H9 (cell line): ENCODE results near the gene LSM4. TPM values are rescaled to one million over a fixed set of nuclear protein-coding genes. Genes with fewer than 3 reads are reported as not detected.

Source experiments
- DNase-seq: peaks from one replicate; pipeline ENCODE4 v3.0.0-alpha.2; 2017
- H2AFZ ChIP-seq: one replicate; pipeline ENCODE4 v1.6.1; 2013; ENCODE audit warnings: mild to moderate bottlenecking, low read length, control low read depth, moderate library complexity
- H2AK5ac ChIP-seq: 2 replicates; pipeline ENCODE4 v1.6.1; 2013; ENCODE audit warnings: low read length, control low read depth, mixed read lengths; ENCODE audit not compliant: insufficient read length
- H2BK120ac ChIP-seq: one replicate; pipeline ENCODE4 v1.6.1; 2013; ENCODE audit warnings: low read depth, mild to moderate bottlenecking, low read length, control low read depth, inconsistent platforms; ENCODE audit not compliant: poor library complexity, severe bottlenecking
- H2BK12ac ChIP-seq: 2 replicates; pipeline ENCODE4 v1.6.1; 2013; ENCODE audit warnings: low read length, control low read depth, mixed read lengths, low read depth; ENCODE audit not compliant: insufficient read length
- H2BK15ac ChIP-seq: 2 replicates; pipeline ENCODE4 v1.6.1; 2013; ENCODE audit warnings: low read depth, low read length, control low read depth
- H2BK20ac ChIP-seq: one replicate; pipeline ENCODE4 v1.6.1; 2013; ENCODE audit warnings: low read depth, mild to moderate bottlenecking, low read length, control low read depth, inconsistent platforms; ENCODE audit not compliant: poor library complexity, severe bottlenecking
- H2BK5ac ChIP-seq: 2 replicates; pipeline ENCODE4 v1.6.1; 2013; ENCODE audit warnings: low read length, control low read depth, mixed read lengths; ENCODE audit not compliant: insufficient read length
- H3K14ac ChIP-seq: 2 replicates; pipeline ENCODE4 v1.6.1; 2013; ENCODE audit warnings: low read length, control low read depth; ENCODE audit not compliant: insufficient read depth
- H3K18ac ChIP-seq: 2 replicates; pipeline ENCODE4 v1.6.1; 2013; ENCODE audit warnings: low read depth, mild to moderate bottlenecking, mixed read lengths, low read length, control low read depth; ENCODE audit not compliant: insufficient read length
- H3K23ac ChIP-seq: 2 replicates; pipeline ENCODE4 v1.6.1; 2013; ENCODE audit warnings: low read length, control low read depth, mixed read lengths, low read depth; ENCODE audit not compliant: insufficient read length
- H3K23me2 ChIP-seq: 2 replicates; pipeline ENCODE4 v1.6.1; 2013; ENCODE audit warnings: low read depth, mild to moderate bottlenecking, mixed read lengths, low read length, control low read depth; ENCODE audit not compliant: insufficient read length, poor library complexity, severe bottlenecking
- H3K27ac ChIP-seq: 2 replicates; pipeline ENCODE4 v1.5.1; 2013; ENCODE audit warnings: low read length, control low read depth, mixed read lengths, low read depth; ENCODE audit not compliant: insufficient read length
- H3K27me3 ChIP-seq: 2 replicates; pipeline ENCODE4 v1.6.1; 2013; ENCODE audit warnings: low read length, control low read depth, inconsistent platforms; ENCODE audit not compliant: insufficient read depth
- H3K4ac ChIP-seq: 2 replicates; pipeline ENCODE4 v1.6.1; 2013; ENCODE audit warnings: low read depth, mild to moderate bottlenecking, control low read depth, inconsistent platforms, low read length, moderate library complexity
- H3K4me1 ChIP-seq: 2 replicates; pipeline ENCODE4 v1.6.1; 2013; ENCODE audit warnings: low read length, control low read depth, inconsistent platforms; ENCODE audit not compliant: insufficient read depth
- H3K4me2 ChIP-seq: 2 replicates; pipeline ENCODE4 v1.6.1; 2013; ENCODE audit warnings: low read length, control low read depth, mixed read lengths; ENCODE audit not compliant: insufficient read length, insufficient read depth
- H3K56ac ChIP-seq: 2 replicates; pipeline ENCODE4 v1.6.1; 2013; ENCODE audit warnings: low read depth, mild to moderate bottlenecking, mixed read lengths, low read length, control low read depth; ENCODE audit not compliant: insufficient read length
- H3K79me1 ChIP-seq: 2 replicates; pipeline ENCODE4 v1.6.1; 2013; ENCODE audit warnings: low read depth, mild to moderate bottlenecking, moderate library complexity, low read length, control low read depth, inconsistent platforms; ENCODE audit not compliant: insufficient read depth, poor library complexity, severe bottlenecking
- H3K79me2 ChIP-seq: 2 replicates; pipeline ENCODE4 v1.6.1; 2013; ENCODE audit warnings: low read length, control low read depth, inconsistent platforms; ENCODE audit not compliant: insufficient read depth
- H3K9ac ChIP-seq: 2 replicates; pipeline ENCODE4 v1.6.1; 2013; ENCODE audit warnings: low read length, control low read depth, mixed read lengths; ENCODE audit not compliant: insufficient read length; ENCODE audit errors: extremely low read depth
- H3K9me3 ChIP-seq: one replicate; pipeline ENCODE4 v1.6.1; 2013; ENCODE audit warnings: low read depth, low read length, inconsistent platforms; ENCODE audit not compliant: control insufficient read depth
- H3T11ph ChIP-seq: one replicate; pipeline ENCODE4 v1.6.1; 2013; ENCODE audit warnings: mild to moderate bottlenecking, low read length, control low read depth, inconsistent platforms
- H4K20me1 ChIP-seq: one replicate; pipeline ENCODE4 v1.6.1; 2013; ENCODE audit not compliant: control insufficient read depth, insufficient read length, insufficient read depth
- H4K5ac ChIP-seq: 2 replicates; pipeline ENCODE4 v1.6.1; 2013; ENCODE audit warnings: low read depth, mild to moderate bottlenecking, mixed read lengths, low read length, control low read depth; ENCODE audit not compliant: insufficient read length
- H4K8ac ChIP-seq: replicated peaks from 2 replicates; pipeline ENCODE4 v1.6.1; 2013; ENCODE audit warnings: low read length, control low read depth, mixed read lengths, low read depth; ENCODE audit not compliant: insufficient read length
- H4K91ac ChIP-seq: 2 replicates; pipeline ENCODE4 v1.6.1; 2013; ENCODE audit warnings: low read depth, mild to moderate bottlenecking, moderate library complexity, mixed read lengths, low read length, control low read depth; ENCODE audit not compliant: insufficient read length
- H3K27ac Mint-ChIP-seq, 3 experiments: 2 replicates in 2 of 3; 3 replicates in 1 of 3; pipeline ENCODE4 v1.8.0; 2020 to 2021; ENCODE audit warnings: mixed read lengths in 3 of 3, mild to moderate bottlenecking in 1 of 3, moderate library complexity in 1 of 3
- H3K27me3 Mint-ChIP-seq: 2 replicates; pipeline ENCODE4 v1.8.0; 2021; ENCODE audit warnings: low read depth, mild to moderate bottlenecking, moderate library complexity, mixed read lengths
- H3K36me3 Mint-ChIP-seq, 3 experiments: 2 replicates in 2 of 3; 3 replicates in 1 of 3; pipeline ENCODE4 v1.8.0; 2020 to 2021; ENCODE audit warnings: low read depth in 3 of 3, mixed read lengths in 3 of 3; ENCODE audit not compliant: insufficient read depth in 1 of 3
- H3K4me1 Mint-ChIP-seq, 2 experiments: 2 replicates each; pipeline ENCODE4 v1.8.0; 2020; ENCODE audit warnings: mixed read lengths in 2 of 2
- H3K4me3 Mint-ChIP-seq, 2 experiments: 2 replicates in 1 of 2; 3 replicates in 1 of 2; pipeline ENCODE4 v1.8.0; 2020 to 2021; ENCODE audit warnings: mild to moderate bottlenecking in 2 of 2, mixed read lengths in 2 of 2, moderate library complexity in 1 of 2
- H3K9me3 Mint-ChIP-seq, 2 experiments: 2 replicates in 1 of 2; 3 replicates in 1 of 2; pipeline ENCODE4 v1.8.0; 2020; ENCODE audit warnings: mild to moderate bottlenecking in 2 of 2, mixed read lengths in 2 of 2, moderate library complexity in 1 of 2
- CTCF ChIP-seq: fragments of 200-600 bp; sonication (generic); conservative IDR thresholded peaks from 3 replicates; pipeline ENCODE4 v1.8.0; 2021; ENCODE audit warnings: antibody characterized with exemption, mild to moderate bottlenecking
- WGBS: extraction: QIAGEN DNeasy Blood & Tissue Kit; methylation state at CpG from one replicate; pipeline ENCODE4 v1.1.7; 2013; ENCODE audit warnings: missing lambda C conversion rate, low lambda C conversion rate, mixed read lengths; ENCODE audit not compliant: insufficient read length; ENCODE audit errors: extremely low coverage; 5-methylcytosine and 5-hydroxymethylcytosine counted together
- total RNA-seq: library from RNA; stranded (reverse); gene quantifications from 2 replicates; pipeline ENCODE4 v1.2.1, GENCODE V29; 2021

Gene LSM4
- total RNA-seq, 1 experiment from 2014 or later: 342 TPM

GRCh38 chr19:18278521-18279265 lies 44.2 kb downstream of the LSM4 start:
- TF ChIP-seq CTCF: peak; percentile 59
- peaks cover 26 to 31% of the 10 kb centered on the region in 2 experiments for H3K4me1 Mint-ChIP-seq
- Histone ChIP-seq H3K27ac (no peak overlapping the region), H4K8ac (no peak overlapping the region), H3K4me1 (no peaks in the 10 kb centered on the region), H3K14ac (no peak overlapping the region), H4K20me1 (no peaks in the 10 kb centered on the region), H2AK5ac (no peak overlapping the region), H3K79me2 (peaks cover 9% of the 10 kb centered on the region; the same call in 1 of the 2 replicates), H3K23ac (no peak overlapping the region), H2BK12ac (no peak overlapping the region), H3K56ac (no peak overlapping the region), H3K23me2 (peaks cover 7% of the 10 kb centered on the region), H3K4me2 (peak overlapping the region; percentile 59), H3T11ph (no peak overlapping the region), H3K9me3 (no peaks in the 10 kb centered on the region), H3K4ac (no peak overlapping the region), H2BK20ac (no peak overlapping the region), H3K27me3 (no peaks in the 10 kb centered on the region), H3K79me1 (peaks cover 3% of the 10 kb centered on the region), H2BK5ac (no peak overlapping the region), H3K18ac (no peak overlapping the region), H4K5ac (no peak overlapping the region), H4K91ac (no peak overlapping the region), H2BK120ac (no peak overlapping the region), H2AFZ (no peak overlapping the region), H3K9ac (peak overlapping the region; percentile 46), H2BK15ac (no peak overlapping the region)
- DNase-seq: no peak
- H3K9me3 Mint-ChIP-seq: peaks cover 0 to 4% of the 10 kb centered on the region in 2 experiments; a peak in 3 of 5 replicates
- peak overlapping the region; percentile 97 to 100 (median 98); a peak in 4 of 7 replicates for H3K27ac Mint-ChIP-seq
- WGBS: no CpG with 5 or more reads among the region's 10 CpGs
- H3K4me3 Mint-ChIP-seq: peak overlapping the region; percentile 84 to 94
- H3K36me3 Mint-ChIP-seq: peaks cover 5 to 27% (median 25%) of the 10 kb centered on the region in 3 experiments; a peak in 6 of 7 replicates
- H3K27me3 Mint-ChIP-seq: no peaks in the 10 kb centered on the region; the same call in 1 of the 2 replicates
